ENCODE results near the gene BAIAP2. TPM values are rescaled to one million over a fixed set of nuclear protein-coding genes. Genes with fewer than 3 reads are reported as not detected.

Gene BAIAP2
- total RNA-seq, 1 donor from 2014 or later, result 113 TPM

GRCh38 chr17:80992948-80993624, 41.9 kb upstream of the BAIAP2 start:
- H3K27ac ChIP-seq, result no peak overlapping the region
- peaks cover 0 to 29% of the 10 kb centered on the region in 2 donors for H3K36me3 ChIP-seq
- peak overlapping the region; percentile 86 to 88 for H3K4me3 ChIP-seq
- H3K27me3 ChIP-seq, result no peaks in the 10 kb centered on the region
- intact Hi-C loops (cut with DNase I), result no loop called here
- H3K4me1 ChIP-seq, result peaks cover 30% of the 10 kb centered on the region
- H3K9me3 ChIP-seq, result no peaks in the 10 kb centered on the region
- DNase-seq (ENCODE audit: extremely low spot score in 2 of 2), result no peak
- TF ChIP-seq POLR2AphosphoS5 (IDR thresholded peaks at IDR 0.05; ENCODE audit: insufficient read depth in 1 of 2, low read depth in 1 of 2) (no peak), POLR2A (IDR thresholded peaks at IDR 0.05) (no peak), CTCF (IDR thresholded peaks at IDR 0.05) (no peak)

GRCh38 chr17:80995131-80995530, 39.8 kb upstream of the BAIAP2 start:
- TF ChIP-seq POLR2AphosphoS5 (IDR thresholded peaks at IDR 0.05; ENCODE audit: insufficient read depth in 1 of 2, low read depth in 1 of 2), result no peak
- no peak for TF ChIP-seq CTCF (IDR thresholded peaks at IDR 0.05)
- TF ChIP-seq POLR2A (IDR thresholded peaks at IDR 0.05), result no peak
- H3K27ac ChIP-seq, result no peak overlapping the region
- no peak for DNase-seq (ENCODE audit: extremely low spot score in 2 of 2)
- intact Hi-C loops (cut with DNase I), result no loop called here
- H3K27me3 ChIP-seq, result no peaks in the 10 kb centered on the region
- H3K9me3 ChIP-seq, result no peaks in the 10 kb centered on the region
- peaks cover 0 to 49% of the 10 kb centered on the region in 2 donors for H3K36me3 ChIP-seq
- no peak overlapping the region for H3K4me3 ChIP-seq
- H3K4me1 ChIP-seq, result peaks cover 22% of the 10 kb centered on the region

GRCh38 chr17:80996422-80997305, 38.3 kb upstream of the BAIAP2 start:
- Histone ChIP-seq H3K27ac (no peak overlapping the region), H3K27me3 (no peaks in the 10 kb centered on the region), H3K4me3 (no peak overlapping the region), H3K4me1 (peaks cover 23% of the 10 kb centered on the region), H3K36me3 (peaks cover 0 to 49% of the 10 kb centered on the region in 2 donors), H3K9me3 (no peaks in the 10 kb centered on the region)
- intact Hi-C loops (cut with DNase I), result no loop called here
- DNase-seq (ENCODE audit: extremely low spot score in 2 of 2), result no peak
- no peak for TF ChIP-seq POLR2A (IDR thresholded peaks at IDR 0.05)
- TF ChIP-seq CTCF (IDR thresholded peaks at IDR 0.05), result no peak
- TF ChIP-seq POLR2AphosphoS5 (IDR thresholded peaks at IDR 0.05; ENCODE audit: insufficient read depth in 1 of 2, low read depth in 1 of 2), result no peak

GRCh38 chr17:80997424-80998117, 37.4 kb upstream of the BAIAP2 start:
- DNase-seq (ENCODE audit: extremely low spot score in 2 of 2), result no peak
- peaks cover 28% of the 10 kb centered on the region for H3K4me1 ChIP-seq
- intact Hi-C loops (cut with DNase I), result no loop called here
- TF ChIP-seq CTCF (IDR thresholded peaks at IDR 0.05) (no peak), POLR2AphosphoS5 (IDR thresholded peaks at IDR 0.05; ENCODE audit: insufficient read depth in 1 of 2, low read depth in 1 of 2) (no peak), POLR2A (IDR thresholded peaks at IDR 0.05) (no peak)
- H3K27ac ChIP-seq, result no peak overlapping the region
- H3K36me3 ChIP-seq, result peaks cover 0 to 49% of the 10 kb centered on the region in 2 donors
- H3K27me3 ChIP-seq, result no peaks in the 10 kb centered on the region
- no peak overlapping the region for H3K4me3 ChIP-seq
- no peaks in the 10 kb centered on the region for H3K9me3 ChIP-seq
